CD4-positive, alpha-beta T cell (primary cell): ENCODE data around the gene MT3. TPM values are rescaled to one million over a fixed set of nuclear protein-coding genes. Genes with fewer than 3 reads are reported as not detected.

ENCODE experiments used
- ATAC-seq: fragments of 200-7000 bp; cut with Tn5 transposase; one replicate; pipeline ENCODE4 v1.10.0; 2022; ENCODE audit warnings: mild to moderate bottlenecking; ENCODE audit not compliant: poor library complexity
- CTCF ChIA-PET: fragments of 350-600 bp; sonication (Branson Sonifier 250); formaldehyde crosslinking; loops from one replicate; lab custom pipeline; 2021; ENCODE audit warnings: antibody characterized with exemption, inconsistent platforms; lab: Charles Lee
- POLR2A ChIA-PET: fragments of 350-600 bp; sonication (Branson Sonifier 250); formaldehyde crosslinking; loops from one replicate; lab custom pipeline; 2021; ENCODE audit warnings: antibody characterized with exemption, inconsistent platforms; lab: Charles Lee
- DNase-seq, 14 experiments: peaks; one replicate each; pipeline ENCODE4 v3.0.0-alpha.2; 2013 to 2020; ENCODE audit warnings: mixed read lengths in 2 of 14
- H3K27ac ChIP-seq, 2 donors: one replicate each; pipeline versions ENCODE4 v1.5.1 to v1.7.0; 2013; ENCODE audit warnings: low read length in 2 of 2, low read depth in 1 of 2, mild to moderate bottlenecking in 1 of 2
- H3K27me3 ChIP-seq, 2 experiments: 1 replicate in 1 of 2; 2 replicates in 1 of 2; pipeline versions ENCODE4 v1.6.1 to v1.7.0; 2013; ENCODE audit warnings: low read length in 2 of 2, control low read depth in 1 of 2, mild to moderate bottlenecking in 1 of 2, moderate library complexity in 1 of 2; ENCODE audit not compliant: insufficient read depth in 2 of 2, control insufficient read depth in 1 of 2
- H3K36me3 ChIP-seq: one replicate; pipeline ENCODE4 v1.6.1; 2013; ENCODE audit warnings: low read length, control low read depth; ENCODE audit not compliant: insufficient read depth
- H3K4me1 ChIP-seq: one replicate; pipeline ENCODE4 v1.6.1; 2013; ENCODE audit warnings: low read length, control low read depth; ENCODE audit not compliant: insufficient read depth
- H3K4me3 ChIP-seq: one replicate; pipeline ENCODE4 v1.5.1; 2013; ENCODE audit warnings: mild to moderate bottlenecking, low read length, moderate library complexity
- H3K9me3 ChIP-seq, 2 experiments: 1 replicate in 1 of 2; 2 replicates in 1 of 2; pipeline versions ENCODE4 v1.6.1 to v1.7.0; 2013; ENCODE audit warnings: low read length in 2 of 2, mild to moderate bottlenecking in 2 of 2, control low read depth in 1 of 2, moderate library complexity in 1 of 2; ENCODE audit not compliant: control insufficient read depth in 1 of 2, insufficient read depth in 1 of 2
- H3K27ac Mint-ChIP-seq: one replicate; pipeline ENCODE4 v1.8.0; 2020; ENCODE audit warnings: mixed read lengths
- H3K27me3 Mint-ChIP-seq: one replicate; pipeline ENCODE4 v1.8.0; 2021; ENCODE audit warnings: mixed read lengths
- H3K36me3 Mint-ChIP-seq: one replicate; pipeline ENCODE4 v1.8.0; 2021; ENCODE audit warnings: low read depth, mixed read lengths
- H3K4me1 Mint-ChIP-seq: one replicate; pipeline ENCODE4 v1.8.0; 2021; ENCODE audit warnings: low read depth, mixed read lengths
- H3K4me3 Mint-ChIP-seq: one replicate; pipeline ENCODE4 v1.8.0; 2020; ENCODE audit warnings: mild to moderate bottlenecking, mixed read lengths
- H3K9me3 Mint-ChIP-seq: one replicate; pipeline ENCODE4 v1.8.0; 2020; ENCODE audit warnings: mixed read lengths
- CTCF ChIP-seq: fragments of 200-600 bp; IDR thresholded peaks from one replicate; pipeline ENCODE4 v1.8.0; 2022; ENCODE audit warnings: antibody characterized with exemption, mild to moderate bottlenecking
- intact Hi-C, 2 experiments: fragments of 100-400 bp; cut with DNase I in 1 of 2; cut with micrococcal nuclease in 1 of 2; formaldehyde crosslinking; loops; one replicate each; pipeline versions ENCODE4 v1.15.1 to v1.9.0; 2023 to 2025; cut with DNase I, micrococcal nuclease
- total RNA-seq, 174 experiments: library from RNA in 2 of 174; stranded (reverse) in 2 of 174; gene quantifications; one replicate each; pipeline ENCODE4 v1.2.3 and lab custom pipeline; 2021 to 2026

Gene MT3
- total RNA-seq, 2 experiments from 2014 or later: 0.50 TPM; not detected in 1

- Mint-ChIP-seq H3K4me1 (peaks cover 16% of the 10 kb centered on the region), H3K4me3 (no peak overlapping the region), H3K9me3 (no peaks in the 10 kb centered on the region), H3K27me3 (peaks cover 6% of the 10 kb centered on the region), H3K27ac (no peak overlapping the region), H3K36me3 (no peaks in the 10 kb centered on the region)
- Histone ChIP-seq H3K9me3 (no peaks in the 10 kb centered on the region), H3K27me3 (no peaks in the 10 kb centered on the region), H3K4me1 (peaks cover 15% of the 10 kb centered on the region), H3K4me3 (no peak overlapping the region), H3K36me3 (no peaks in the 10 kb centered on the region), H3K27ac (no peak overlapping the region)
- TF ChIP-seq CTCF: no peak
- ChIA-PET CTCF (no interaction called here), POLR2A (interaction anchor here (0.6 to 1.6 kb wide), 3 partner anchors 28 to 62 kb away, joined by 4 to 6 read pairs (median 5); partner anchors contain the start of gene BBS2)
- peak in 1 of 14 experiments; percentile 35 for DNase-seq
- peak; percentile 29 for ATAC-seq
- intact Hi-C loops: no loop called here
These were observed 42.0 kb upstream of the MT3 start for GRCh38 chr16:56547120-56547948.

GRCh38 chr16:56547949-56548567, 41.3 kb upstream of the MT3 start:
- no peak overlapping the region for H3K27ac Mint-ChIP-seq
- TF ChIP-seq CTCF: no peak
- DNase-seq (no peak), ATAC-seq (no peak)
- H3K27me3 ChIP-seq: no peaks in the 10 kb centered on the region
- intact Hi-C loops: no loop called here
- H3K36me3 ChIP-seq: no peaks in the 10 kb centered on the region
- ChIA-PET CTCF (no interaction called here), POLR2A (interaction anchor here (1.2 to 1.6 kb wide), 2 partner anchors 29 to 61 kb away, joined by 5 to 6 read pairs; partner anchors contain the start of gene BBS2)
- H3K4me3 Mint-ChIP-seq: no peak overlapping the region
- peaks cover 5% of the 10 kb centered on the region for H3K27me3 Mint-ChIP-seq
- H3K4me1 Mint-ChIP-seq: peaks cover 16% of the 10 kb centered on the region
- no peak overlapping the region for H3K27ac ChIP-seq
- H3K9me3 ChIP-seq: no peaks in the 10 kb centered on the region
- H3K4me1 ChIP-seq: peaks cover 15% of the 10 kb centered on the region
- no peaks in the 10 kb centered on the region for H3K9me3 Mint-ChIP-seq
- H3K36me3 Mint-ChIP-seq: no peaks in the 10 kb centered on the region
- H3K4me3 ChIP-seq: no peak overlapping the region

GRCh38 chr16:56549161-56549560, 40.2 kb upstream of the MT3 start:
- CTCF ChIA-PET: no interaction called here
- H3K4me3 Mint-ChIP-seq: no peak overlapping the region
- H3K36me3 Mint-ChIP-seq: no peaks in the 10 kb centered on the region
- DNase-seq: no peak
- no peak for ATAC-seq
- no peaks in the 10 kb centered on the region for H3K36me3 ChIP-seq
- H3K9me3 ChIP-seq: no peaks in the 10 kb centered on the region
- peaks cover 14% of the 10 kb centered on the region for H3K27me3 Mint-ChIP-seq
- intact Hi-C loops: no loop called here
- no peak overlapping the region for H3K4me3 ChIP-seq
- peaks cover 15% of the 10 kb centered on the region for H3K4me1 ChIP-seq
- no peak overlapping the region for H3K27ac Mint-ChIP-seq
- TF ChIP-seq CTCF: no peak
- no peak overlapping the region for H3K27ac ChIP-seq
- peaks cover 16% of the 10 kb centered on the region for H3K4me1 Mint-ChIP-seq
- no peaks in the 10 kb centered on the region for H3K9me3 Mint-ChIP-seq
- peaks cover 0 to 3% of the 10 kb centered on the region in 2 experiments for H3K27me3 ChIP-seq
- POLR2A ChIA-PET: no interaction called here
